ENCODE measurements around the gene FBXO46. TPM values are rescaled to one million over a fixed set of nuclear protein-coding genes. Genes with fewer than 3 reads are reported as not detected.

Gene FBXO46
- total RNA-seq, 6 donors from 2014 or later: 12.0 to 21.1 (median 20.6) TPM

DNA sequence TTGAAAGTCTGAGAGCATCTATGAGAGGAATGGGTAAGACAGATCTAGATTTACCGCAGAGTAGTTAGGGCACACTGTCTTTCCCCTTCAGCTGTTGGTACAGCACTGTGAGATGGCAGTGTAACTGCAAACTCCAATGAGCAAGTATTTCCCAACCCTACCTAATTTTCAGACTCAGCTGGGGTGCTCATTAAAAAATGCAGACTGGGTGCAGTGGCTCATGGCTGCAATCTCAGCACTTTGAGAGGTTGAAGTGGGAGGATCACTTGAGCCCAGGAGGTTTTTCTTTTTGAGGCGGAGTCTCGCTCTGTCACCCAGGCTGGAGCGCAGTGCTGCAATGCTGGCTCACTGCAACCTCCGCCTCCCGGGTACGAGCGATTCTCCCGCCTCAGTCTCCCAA is 25.6 kb downstream of the FBXO46 start:
- Histone ChIP-seq H3K36me3 (peaks cover 0 to 16% (median 1%) of the 10 kb centered on the region in 4 donors), H3K9me3 (no peaks in the 10 kb centered on the region), H3K4me1 (no peaks in the 10 kb centered on the region), H3K27me3 (no peaks in the 10 kb centered on the region), H3K27ac (no peak overlapping the region), H3K4me3 (no peak overlapping the region)
- ATAC-seq (ENCODE audit: low FRiP score in 2 of 2): no peak
- WGBS, 2 donors: 91 to 97% methylated on average over 6 to 9 of the region's 9 CpGs
- no peak for DNase-seq
- TF ChIP-seq EP300 (IDR thresholded peaks at IDR 0.05) (no peak), POLR2AphosphoS5 (IDR thresholded peaks at IDR 0.05) (no peak), POLR2A (IDR thresholded peaks at IDR 0.05) (no peak)
- TF ChIP-seq, protein P1, sequence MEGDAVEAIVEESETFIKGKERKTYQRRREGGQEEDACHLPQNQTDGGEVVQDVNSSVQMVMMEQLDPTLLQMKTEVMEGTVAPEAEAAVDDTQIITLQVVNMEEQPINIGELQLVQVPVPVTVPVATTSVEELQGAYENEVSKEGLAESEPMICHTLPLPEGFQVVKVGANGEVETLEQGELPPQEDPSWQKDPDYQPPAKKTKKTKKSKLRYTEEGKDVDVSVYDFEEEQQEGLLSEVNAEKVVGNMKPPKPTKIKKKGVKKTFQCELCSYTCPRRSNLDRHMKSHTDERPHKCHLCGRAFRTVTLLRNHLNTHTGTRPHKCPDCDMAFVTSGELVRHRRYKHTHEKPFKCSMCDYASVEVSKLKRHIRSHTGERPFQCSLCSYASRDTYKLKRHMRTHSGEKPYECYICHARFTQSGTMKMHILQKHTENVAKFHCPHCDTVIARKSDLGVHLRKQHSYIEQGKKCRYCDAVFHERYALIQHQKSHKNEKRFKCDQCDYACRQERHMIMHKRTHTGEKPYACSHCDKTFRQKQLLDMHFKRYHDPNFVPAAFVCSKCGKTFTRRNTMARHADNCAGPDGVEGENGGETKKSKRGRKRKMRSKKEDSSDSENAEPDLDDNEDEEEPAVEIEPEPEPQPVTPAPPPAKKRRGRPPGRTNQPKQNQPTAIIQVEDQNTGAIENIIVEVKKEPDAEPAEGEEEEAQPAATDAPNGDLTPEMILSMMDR (IDR thresholded peaks at IDR 0.05): no peak

GRCh38 chr19:45701676-45702075 is 29.0 kb downstream of the FBXO46 start:
- no peak for ATAC-seq (ENCODE audit: low FRiP score in 2 of 2)
- Histone ChIP-seq H3K27me3 (no peaks in the 10 kb centered on the region), H3K36me3 (peaks cover 0 to 16% (median 1%) of the 10 kb centered on the region in 4 donors), H3K4me3 (no peak overlapping the region), H3K4me1 (no peaks in the 10 kb centered on the region), H3K9me3 (no peaks in the 10 kb centered on the region), H3K27ac (no peak overlapping the region)
- no peak for DNase-seq
- TF ChIP-seq POLR2AphosphoS5 (IDR thresholded peaks at IDR 0.05) (no peak), EP300 (IDR thresholded peaks at IDR 0.05) (no peak)
- WGBS, 2 donors: 57 to 85% methylated on average over 2 to 7 of the region's 7 CpGs

DNA sequence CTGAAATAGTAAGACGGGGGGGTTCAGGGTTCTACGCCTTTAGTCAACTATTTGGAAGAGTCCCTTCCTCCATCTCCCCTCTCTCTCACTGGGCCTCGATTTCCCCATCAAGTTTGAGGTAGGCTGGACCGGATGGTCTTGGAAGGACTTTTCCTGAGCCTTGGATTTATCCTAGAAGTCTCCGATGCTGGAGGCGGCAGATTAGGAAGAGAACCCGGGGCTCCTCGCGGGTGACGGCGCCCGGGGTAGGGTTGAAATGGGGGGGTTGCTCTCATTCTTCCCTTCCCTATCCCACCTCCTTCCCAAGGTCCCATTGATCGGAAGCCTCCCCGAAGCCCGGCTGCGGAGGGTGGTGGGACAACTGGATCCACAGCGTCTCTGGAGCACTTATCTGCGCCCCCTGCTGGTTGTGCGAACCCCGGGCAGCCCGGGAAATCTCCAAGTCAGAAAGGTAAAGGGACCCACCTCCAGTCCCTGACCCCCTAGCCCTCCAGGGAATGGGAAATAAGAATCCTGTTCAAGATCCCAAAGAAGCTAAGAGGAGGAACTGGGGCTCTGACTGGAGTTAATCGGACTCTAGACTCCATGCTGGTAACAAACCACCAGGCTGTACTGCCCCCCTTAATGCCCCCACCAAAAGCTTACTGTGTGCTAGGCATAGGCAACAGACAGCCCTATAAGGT is 37.4 kb downstream of the FBXO46 start:
- no peak for TF ChIP-seq EP300 (IDR thresholded peaks at IDR 0.05)
- TF ChIP-seq, protein P1 (IDR thresholded peaks at IDR 0.05): peak; percentile 68 to 91 (median 80)
- DNase-seq (peak; percentile 85 to 89), ATAC-seq (ENCODE audit: low FRiP score in 2 of 2) (peak in 1 of 2 donors; percentile 61)
- Histone ChIP-seq H3K27ac (peak overlapping the region; percentile 89 to 95 (median 92)), H3K27me3 (no peaks in the 10 kb centered on the region), H3K36me3 (peaks cover under 1 to 23% (median 12%) of the 10 kb centered on the region in 4 donors), H3K4me1 (peaks cover 13 to 19% (median 17%) of the 10 kb centered on the region in 4 donors), H3K9me3 (no peaks in the 10 kb centered on the region), H3K4me3 (peak overlapping the region; percentile 72 to 94 (median 90))
- WGBS, 2 donors: 1 to 2% methylated on average over 16 to 21 of the region's 22 CpGs

GRCh38 chr19:45692187-45693105 is 38.2 kb downstream of the FBXO46 start, which contains the start of gene QPCTL:
QPCTL (plus strand) TSS chr19:45692666; CDS start chr19:45692704, 38 bp downstream.
- peak; percentile 96 to 99 for DNase-seq
- Histone ChIP-seq H3K27me3 (no peaks in the 10 kb centered on the region), H3K36me3 (peaks cover 8 to 31% (median 20%) of the 10 kb centered on the region in 4 donors), H3K4me3 (peak within 1 kb of the TSS; percentile 72 to 94 (median 90)), H3K4me1 (peaks cover 13 to 19% (median 17%) of the 10 kb centered on the region in 4 donors), H3K9me3 (no peaks in the 10 kb centered on the region), H3K27ac (peak within 1 kb of the TSS; percentile 89 to 95 (median 92))
- WGBS, 2 donors: 0 to 1% methylated on average over 27 to 36 of the region's 70 CpGs
- TF ChIP-seq EP300 (IDR thresholded peaks at IDR 0.05) (peak in 1 of 4 donors; percentile 61), POLR2AphosphoS5 (IDR thresholded peaks at IDR 0.05) (peak; percentile 37 to 71), POLR2A (IDR thresholded peaks at IDR 0.05) (peak in 3 of 4 donors; percentile 38 to 76 (median 51))
- TF ChIP-seq, protein P1 (IDR thresholded peaks at IDR 0.05): no peak
- peak; percentile 95 to 99 for ATAC-seq (ENCODE audit: low FRiP score in 2 of 2)

All from upper lobe of left lung (tissue), 6 donors.